Measurements from ENCODE around the gene EN2.
A peak's percentile ranks its signal among the peaks of the same experiment; 100 is the strongest.

Gene EN2

DNA sequence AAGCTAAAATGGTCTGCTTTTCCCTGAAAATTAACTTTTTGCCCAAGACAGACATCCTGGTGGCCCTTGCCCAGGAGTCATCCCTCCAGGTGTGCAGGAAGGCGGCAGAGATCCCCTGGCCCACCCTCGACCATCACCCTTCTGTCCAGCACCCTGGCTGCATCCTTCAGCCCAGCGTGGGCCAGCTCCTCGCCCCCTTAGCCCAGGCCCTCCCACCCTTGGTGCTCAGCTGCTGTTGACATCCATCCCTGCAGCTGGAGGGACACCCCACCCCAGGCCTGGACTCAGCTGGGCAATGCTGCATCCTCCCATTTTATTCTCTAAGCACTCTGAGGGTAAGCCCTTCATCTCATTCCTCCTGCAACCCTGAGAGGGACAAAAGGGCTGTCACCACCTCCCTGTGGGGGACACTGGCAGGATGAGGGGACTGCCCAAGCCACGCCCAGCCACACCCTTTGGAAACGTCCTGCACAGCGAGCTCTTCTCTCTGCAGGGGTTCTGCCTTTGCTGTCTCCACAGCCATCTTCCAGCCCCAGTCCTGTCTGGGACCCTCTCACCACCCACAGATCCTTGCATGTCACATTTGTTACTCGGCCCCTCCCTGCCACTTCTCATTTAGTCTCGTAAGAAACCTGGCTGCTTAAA lies 30.7 kb downstream of the EN2 start:
- DNase-seq = no peak

DNA sequence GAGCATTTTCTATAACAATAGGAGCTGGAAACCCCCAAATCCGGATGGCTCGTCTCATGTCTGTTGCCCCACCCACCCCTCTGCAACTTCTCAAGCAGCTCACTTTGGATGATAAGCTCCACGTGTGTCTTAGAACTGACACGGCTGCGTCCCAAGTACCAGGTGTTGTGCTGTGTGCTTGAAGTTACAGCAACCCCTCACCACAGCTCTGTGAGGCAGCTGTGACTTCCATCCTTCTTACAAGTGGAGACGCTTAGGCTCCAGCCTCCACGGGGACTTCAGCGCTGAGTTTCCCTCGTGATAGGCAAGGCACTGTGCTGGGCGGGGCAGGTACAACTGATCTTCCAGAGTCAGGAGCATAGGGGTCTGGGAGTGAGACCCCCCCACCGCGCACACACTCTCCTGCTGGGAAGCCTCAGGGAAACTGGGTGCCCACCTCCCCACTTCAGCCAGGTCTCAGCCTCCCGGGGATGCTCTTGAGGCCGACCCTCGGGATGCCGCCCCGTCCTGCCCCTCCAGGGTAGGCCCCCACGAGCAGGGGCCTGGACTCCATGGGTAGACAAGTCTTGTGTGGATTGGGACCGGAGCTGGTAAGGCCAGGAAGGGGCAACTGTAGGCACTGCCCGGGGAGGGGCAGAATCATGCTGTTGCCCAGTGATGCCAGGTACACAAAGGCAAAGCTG lies 31.4 kb downstream of the EN2 start:
- DNase-seq = no peak

DNA sequence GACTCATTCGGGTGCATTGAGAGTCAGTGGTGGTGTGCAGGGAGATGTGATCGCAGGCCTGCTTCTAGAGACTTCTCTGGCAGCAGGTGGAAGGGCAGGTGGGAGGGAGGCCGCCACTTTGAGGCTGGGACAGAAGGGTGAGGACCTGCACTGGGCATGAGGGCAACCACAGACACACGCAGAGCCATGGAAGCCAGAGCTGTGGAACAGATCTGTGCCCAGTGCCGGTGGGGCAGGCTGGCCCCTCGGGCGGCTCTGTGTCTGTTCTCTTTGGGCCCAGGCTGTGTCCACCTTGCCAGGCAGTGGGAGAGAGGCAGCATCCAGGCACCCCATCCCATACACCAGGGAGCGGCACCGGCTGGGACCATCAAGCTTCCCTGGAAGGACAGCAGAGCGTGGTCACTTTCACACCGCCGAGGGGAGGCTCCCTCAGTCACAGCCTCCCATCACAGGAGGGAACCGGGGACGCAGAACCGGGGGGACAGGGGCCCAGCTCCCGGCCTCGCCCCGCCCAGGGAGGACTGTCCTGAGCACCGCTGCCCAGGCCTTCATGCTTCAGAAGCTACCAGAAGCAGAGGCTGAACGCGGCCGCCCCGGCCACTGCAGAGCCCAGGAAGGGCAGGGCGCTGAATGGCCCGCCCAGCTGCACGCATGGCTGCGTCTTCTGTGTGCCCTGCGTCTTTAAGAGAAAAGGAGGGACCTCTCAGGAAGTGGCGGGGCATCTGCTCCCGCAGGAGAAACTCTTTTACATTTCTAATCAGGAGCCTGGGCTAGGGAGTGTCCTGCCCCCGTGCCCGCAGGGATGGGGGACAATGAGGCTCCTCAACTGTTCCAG lies 32.1 kb downstream of the EN2 start:
- no peak for DNase-seq

DNA sequence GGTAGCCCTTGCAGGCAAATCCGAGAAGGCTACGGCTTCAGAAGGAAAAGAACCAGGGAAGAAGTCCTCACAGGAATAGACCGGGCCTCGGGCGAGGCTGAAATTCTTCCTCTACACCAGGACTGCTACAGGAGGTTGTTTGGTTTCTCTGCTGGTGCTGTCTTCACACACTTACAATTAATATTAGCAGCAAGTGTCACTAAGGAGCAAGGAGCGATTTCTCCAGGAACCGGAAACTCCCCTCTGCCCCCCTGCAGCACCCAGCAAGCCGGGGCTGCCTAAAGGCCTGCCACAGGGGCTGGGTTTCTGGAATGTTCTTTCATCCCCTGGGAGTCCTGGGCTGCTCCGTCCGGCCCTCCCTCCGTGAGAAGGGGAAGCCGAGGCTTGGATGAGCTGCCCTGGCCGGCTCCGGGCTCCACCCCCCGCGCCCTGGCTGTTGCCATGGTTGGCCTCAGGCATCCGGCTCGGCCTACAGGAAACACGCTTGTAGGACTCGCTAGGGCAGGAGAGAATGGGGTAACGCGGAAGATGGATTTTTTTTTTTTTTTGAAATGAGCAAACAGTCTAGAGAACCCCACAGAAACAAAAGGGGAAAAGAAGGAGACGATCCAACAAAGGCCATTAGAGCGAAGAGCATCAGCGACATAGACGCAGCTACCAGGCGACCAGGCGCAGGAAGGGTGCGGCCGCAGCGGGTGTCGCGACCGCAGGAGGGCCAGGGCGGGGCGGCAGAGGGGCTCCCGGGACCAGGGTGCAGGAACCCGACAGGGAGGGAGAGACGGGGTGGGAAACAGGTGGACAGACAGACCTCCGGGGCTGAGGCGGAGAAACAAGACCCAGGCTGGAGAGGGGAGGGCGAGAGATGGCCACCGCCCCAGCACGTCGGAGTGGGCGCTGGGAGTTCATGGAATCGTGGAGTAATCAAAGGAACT lies 33.0 kb downstream of the EN2 start:
- DNase-seq = peak; percentile 26

DNA sequence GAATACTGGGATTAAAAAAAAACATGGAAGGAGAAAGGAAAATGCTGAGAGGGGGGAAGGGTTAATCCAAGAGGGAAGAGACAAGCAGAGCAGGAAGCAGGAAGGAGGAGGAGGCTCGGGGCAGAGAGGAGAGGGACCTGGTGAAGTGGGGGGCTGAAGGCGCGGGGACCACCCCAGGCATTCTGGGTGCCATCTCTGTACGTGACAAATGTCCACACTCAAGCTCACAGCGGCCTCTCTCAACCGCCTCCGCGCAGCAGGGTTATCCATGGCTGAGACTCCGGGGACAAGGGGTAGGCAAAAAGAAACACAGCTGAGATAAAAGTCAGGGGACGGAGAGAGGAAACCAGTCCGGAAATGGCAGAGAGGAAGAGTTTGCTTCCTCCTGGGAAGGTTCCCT lies 33.9 kb downstream of the EN2 start:
- no peak for DNase-seq

DNA sequence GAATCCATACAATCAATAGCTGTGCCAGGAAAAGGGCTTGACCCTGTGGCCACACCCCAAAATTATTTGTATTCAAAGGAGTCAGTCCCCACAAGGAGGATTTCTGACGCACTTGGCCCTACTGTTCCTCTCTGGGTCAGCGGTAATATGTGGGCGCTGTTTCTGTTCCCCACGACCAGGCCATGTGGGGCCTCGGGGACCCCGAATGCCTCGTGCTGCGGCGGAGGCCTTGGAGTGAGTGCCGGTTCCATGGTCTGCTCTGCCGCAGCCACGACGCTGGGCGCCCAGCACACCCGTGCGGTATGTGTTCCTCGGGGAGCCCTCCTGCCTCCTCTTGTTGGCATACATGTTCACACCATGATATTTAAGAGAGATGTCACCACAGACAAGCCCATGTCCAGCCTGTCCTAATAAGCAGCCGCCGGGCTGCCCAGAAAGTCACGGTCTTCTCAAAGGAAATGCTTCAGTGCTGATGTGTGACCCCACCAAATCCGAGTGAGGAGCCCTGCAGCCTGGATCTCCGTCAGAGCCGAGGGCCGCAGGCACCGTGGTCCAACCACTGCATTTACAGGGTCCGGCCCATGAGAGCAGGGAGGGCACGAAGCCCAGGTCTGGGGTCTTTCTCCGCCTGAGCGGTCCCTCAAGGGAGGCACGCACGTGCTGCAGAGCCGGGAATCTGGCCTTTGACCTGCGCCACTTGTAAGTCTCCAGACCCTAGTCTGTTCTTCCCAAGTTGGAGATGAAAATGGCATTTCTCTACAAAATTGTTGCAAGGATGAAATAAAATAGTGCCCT lies 36.0 kb downstream of the EN2 start:
- DNase-seq = no peak

DNA sequence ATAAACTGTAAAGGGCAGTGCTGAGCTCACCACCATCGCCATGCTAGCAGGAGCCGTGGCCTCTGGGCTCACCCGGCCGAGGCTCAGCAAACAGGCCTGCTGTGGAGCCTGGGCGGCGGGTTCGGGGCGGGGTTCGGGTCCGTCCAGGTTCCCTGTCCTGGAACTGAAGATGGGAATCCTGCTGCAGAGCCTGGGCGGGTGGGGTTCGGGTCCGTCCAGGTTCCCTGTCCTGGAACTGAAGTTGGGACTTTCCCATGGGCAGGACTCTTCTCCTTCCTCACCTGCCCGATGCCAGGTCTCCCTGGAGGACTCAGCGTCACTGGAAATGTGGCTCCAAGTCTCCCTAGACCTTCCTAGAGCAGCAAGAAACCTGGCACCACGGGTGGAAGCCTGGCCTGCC lies 36.6 kb downstream of the EN2 start:
- DNase-seq = no peak

DNA sequence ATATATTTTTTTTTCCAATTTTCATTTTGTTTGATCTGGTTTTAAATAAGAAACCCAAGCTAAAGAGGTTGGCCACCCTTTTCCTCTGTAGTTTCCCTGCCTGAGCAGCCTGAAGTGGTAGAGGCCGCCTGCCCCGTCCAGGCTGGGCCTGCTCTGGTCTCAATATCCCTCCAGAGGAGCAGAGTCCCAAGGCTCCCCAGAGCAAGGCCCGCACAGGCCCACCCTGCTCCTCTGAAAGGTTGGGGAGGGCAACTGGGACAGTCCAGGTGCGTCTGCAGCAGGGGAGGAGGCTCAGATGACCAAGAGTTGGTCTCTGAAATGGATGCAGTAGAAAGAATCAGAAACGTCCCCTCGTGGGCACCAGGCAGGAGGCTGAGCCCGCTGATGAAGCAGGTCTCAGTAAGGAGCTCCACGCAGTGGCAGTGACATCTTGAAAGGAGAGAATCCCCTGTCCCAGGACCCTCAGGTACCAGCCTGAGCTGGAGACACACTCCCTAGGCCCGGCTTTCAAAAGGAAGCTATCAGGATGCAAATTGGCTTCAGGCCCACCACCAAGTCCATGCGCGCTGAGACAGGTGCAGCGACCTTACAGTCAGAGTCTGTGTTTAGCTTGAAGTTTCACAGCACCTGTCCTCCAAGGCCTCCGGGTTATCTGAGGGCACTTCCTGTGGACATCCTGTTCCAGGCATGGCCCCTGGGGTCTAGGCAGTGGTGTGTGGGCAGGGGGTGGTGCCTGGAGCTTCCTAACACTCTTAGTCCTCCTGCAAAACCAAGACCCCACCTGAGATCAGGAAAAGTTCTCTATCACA lies 37.7 kb downstream of the EN2 start:
- DNase-seq = no peak

DNA sequence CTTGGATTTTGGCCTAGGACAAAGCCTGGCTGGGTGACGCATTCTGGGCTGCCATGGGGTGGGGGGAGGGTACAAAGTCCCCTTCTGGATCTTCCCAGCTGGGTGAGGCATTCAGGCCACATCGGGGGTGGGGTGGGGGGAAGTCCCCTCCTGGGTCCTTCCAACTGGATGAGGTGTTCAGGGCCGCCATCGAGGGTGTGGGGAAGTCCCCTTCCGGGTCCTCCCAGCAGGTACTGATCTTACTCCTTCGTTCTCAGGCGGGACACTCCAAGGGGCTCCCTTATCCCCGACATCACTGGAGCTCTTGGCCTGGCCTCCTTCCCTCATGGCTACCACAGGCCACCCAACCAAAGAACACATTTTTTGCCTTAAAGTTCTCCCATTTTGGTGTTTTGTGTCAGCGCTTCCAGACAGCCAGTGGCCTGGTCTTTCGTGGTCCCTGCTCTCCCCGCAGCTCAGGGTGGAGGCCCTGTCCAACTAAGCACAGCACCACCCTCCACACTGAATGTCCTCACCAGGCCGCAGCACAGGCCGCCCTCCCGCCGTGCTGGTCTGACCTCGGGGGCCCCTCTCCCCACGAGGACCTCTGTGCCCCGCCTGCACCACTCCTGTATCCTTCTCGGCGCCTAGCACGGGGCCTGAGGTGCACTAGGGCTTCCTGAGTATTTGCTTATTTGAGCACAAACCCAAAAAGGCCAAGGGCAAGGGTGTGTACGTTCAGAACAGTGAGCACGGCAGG lies 38.5 kb downstream of the EN2 start:
- no peak for DNase-seq

DNA sequence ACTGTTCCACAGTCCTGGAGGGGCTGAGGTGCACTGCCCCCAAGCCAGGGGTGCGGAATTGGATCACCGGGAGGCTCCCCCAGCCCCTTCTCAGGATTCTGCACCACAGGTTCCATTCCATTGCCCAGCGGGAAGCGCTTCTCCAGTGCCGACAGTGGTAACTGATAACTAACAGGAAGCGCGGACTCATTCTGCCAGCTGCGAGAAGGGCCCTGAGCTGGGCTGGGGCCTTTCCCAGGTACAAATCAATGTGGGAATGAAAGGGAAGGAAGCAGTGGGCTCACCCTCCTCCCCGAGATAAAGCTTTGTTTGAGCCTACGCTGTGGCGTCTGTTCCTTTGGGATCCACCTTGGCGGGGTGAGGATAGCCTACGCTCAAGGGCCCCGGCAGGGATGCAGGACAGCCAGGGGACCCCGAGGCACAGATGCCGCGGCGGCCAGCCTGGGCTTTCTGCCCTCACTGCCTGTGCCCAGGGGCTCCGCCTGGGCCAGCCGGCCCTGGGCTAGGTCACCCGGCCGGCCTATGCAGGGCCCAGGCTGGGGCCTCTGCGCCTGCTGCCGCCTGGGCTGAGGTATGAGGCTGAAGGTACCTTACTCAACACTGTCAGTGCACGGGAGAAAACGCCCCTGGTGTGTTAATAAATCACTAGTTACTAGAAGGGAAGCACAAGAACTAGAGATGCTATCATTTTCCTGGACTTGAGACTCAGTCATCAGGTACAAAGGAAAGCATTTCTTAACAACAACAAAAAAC lies 39.4 kb downstream of the EN2 start:
- DNase-seq = no peak

DNA sequence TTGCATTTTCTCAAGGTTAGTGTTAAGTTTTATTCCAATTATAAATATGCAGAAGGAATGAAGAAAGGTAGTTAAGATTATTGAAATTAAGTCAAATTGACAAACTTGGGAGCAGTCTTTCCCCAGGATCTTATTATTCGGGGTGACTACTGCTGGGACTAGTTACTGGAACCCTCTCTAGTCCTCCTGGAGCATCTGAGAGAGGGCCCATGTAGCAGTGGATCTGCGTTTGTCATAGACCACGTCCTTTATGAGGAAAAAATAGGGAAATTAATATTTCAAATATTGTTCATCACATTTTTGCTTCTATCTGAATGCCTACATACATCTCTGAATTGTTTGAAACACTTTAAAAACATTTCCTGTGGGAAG lies 47.5 kb downstream of the EN2 start:
- no peak for DNase-seq

DNA sequence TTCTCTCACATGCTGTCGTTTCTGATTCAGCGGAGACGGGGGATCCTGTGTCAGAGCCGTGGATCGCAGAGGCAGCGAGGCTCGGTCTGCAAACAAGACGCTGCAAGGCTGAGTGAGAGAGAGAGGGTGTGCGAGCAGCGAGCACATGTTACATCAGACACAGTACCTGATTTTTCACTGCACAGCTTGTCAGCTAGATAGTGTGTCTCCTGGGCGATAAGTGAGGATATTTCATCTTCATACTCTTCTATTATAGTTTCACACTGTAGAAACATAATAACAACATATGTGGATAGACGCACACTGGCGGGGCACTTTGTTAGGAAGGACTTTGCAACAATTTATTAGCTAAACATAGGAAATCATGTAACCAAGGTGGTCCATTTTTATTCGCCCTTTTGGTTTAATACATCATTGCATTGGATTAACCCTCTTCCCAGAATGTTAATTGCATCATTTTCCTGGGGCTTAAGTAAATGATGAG lies 49.0 kb downstream of the EN2 start:
- DNase-seq = no peak

DNA sequence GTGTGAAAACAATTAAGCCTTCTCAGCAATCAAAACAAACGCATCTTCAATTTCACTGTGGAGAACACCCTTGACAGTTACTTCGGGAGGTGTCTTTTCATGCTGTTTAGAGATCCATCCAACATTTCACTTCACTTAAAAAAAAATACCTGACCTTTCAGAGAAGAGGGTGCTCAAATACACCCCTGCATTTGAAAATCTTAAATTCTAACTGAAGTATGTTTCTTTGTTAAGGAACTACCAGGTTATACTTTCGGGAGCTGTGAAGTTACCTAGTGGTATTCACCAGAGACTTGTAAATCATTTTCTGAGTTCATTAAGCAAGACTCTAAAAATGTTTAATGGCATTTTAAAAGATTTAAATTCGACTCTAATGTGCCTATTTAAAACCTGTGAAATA lies 49.6 kb downstream of the EN2 start:
- DNase-seq = no peak

DNA sequence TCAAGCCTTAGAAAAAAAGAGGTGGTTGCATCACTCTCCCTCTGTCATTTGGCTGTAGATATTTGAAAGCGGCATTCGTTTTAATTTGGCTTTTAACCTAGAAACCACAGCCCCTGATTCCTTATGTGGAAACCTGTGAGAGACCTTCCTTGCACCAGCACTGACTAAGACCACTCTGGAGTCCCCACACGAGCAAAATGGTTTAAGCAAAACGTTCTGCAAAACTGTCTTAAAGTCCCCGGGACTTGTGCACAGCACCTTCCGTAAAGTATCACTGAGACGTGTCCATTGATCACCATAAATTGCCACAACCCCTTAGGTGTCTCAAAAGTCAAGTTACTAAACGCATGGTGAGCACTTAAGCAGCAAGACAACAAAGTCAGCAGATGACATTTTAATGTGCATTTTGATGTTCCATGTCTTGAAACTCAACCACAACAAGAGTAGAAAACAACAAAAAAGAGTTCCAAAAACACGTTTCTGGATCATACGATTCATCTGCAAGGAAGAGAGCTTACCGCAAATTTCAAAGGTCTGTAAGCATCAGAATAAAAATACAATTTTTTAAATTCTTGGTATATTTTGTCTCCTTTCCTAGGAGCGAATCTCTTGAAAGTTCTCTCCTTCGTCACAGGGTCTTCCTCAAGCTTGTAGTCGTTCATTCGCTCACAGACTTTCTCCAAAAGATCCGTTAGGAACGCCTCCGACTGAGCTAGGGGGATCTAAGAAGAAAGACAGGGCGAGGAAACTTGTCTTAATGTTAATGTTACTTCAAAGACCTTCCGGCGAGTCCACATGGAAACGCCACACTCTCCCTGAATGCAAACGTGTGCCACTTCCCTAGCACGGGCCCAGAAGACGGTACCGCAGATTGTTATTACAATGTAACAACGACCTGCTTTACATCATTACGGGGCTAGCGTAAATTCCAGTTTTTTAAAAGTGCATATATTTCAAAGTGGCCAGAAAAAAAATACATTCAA lies 50.7 kb downstream of the EN2 start:
- no peak for DNase-seq

DNA sequence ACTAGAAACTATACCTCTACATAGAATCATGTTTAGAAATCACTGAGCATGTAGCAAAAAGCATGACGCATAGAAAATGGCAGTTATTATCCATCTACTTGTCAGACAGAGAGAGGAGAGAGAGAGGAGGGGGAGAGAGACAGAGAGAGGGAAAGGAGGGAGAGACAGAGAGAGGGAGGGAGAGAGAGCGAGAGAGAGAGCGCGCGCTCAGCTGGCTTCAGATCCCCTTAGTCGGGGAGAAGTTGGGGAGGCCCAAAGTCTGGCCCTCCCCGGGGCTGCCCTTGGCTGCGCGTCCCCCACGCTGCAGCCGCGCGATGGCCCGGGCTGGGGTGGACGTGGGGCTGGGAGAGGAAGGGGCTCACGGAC lies 51.4 kb downstream of the EN2 start:
- no peak for DNase-seq

DNA sequence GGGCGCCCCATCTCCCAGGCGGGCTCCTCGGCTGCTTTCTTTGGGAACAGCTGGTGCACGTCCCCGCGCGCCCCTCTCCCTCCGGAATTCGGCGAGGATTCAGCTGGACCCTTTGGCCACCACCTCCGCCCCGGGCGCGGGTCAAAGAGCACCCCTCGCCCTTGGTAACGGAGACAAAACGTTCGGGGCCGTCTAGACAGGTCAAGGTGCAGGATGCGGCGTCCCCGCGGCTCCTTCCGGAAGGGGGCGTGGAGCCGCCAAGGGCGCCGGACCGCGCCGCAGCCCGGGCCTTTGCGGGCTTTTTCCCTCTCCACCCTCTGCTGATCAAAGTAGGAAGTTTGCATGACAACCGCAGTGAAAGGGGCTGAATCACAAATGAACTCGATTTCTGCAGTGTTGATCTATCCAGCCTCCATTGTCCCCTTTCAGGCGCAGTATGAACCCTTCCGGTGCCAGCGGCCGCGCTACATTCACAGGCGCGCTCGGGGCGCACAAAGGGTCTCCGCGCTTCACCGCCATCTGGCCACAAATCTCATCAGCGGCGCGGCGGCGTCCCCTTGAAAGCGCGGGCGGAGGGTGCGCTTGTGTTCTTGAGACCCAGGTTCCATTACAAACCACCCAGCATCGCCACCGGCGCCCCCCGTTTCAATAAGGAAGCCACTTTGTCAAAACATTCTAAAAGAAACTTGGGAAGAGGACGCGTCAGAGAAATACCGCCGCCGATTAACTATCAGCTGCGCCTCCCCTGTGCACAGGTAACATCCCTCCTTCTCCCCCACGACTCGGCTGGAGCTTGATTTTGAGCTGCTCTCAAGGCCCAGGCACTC lies 52.0 kb downstream of the EN2 start:
- no peak for DNase-seq

DNA sequence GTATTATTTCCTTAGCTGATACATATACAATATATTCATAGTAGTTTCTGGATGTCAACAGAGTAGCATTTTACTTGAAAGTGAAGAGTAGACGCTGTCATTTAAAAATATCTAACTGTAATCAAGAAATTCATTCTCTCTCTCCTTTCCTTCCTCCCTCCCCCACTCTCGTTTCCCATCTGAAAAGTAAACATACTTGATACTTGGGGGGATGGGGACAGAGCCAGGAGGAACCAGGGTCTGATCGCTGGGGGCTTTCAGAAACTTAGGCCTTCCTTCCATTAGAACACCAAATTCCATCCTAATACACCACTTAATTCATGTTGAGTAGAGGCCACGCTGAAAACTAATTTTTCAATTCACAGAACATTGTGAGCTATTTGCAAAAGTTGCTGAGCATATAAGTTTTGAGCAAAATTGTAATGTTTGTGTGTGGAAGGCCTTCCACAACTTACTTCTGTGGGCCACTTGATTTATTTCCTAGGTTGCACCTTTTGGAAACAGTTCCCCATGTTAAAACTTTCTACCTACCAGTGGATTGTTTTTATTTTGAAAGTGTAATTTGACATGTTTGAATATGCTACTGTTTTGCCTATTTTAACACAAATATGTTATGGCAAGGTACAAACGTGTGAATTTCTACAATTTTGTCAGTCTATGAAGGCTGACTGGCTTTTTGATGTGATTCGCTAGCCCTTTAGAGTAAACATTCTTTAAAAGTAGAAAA lies 53.2 kb downstream of the EN2 start:
- DNase-seq = no peak

Data from CD4-positive, alpha-beta T cell treated with Interleukin-10 for 1 hour (primary cell).